Kidney tubule cell (primary cell): Measurements from ENCODE around the gene WDFY3.

ENCODE experiments used
- DNase-seq: peaks from one replicate; pipeline ENCODE4 v3.0.0-alpha.2; 2018; ENCODE audit warnings: low spot score

The WDFY3 gene

DNA sequence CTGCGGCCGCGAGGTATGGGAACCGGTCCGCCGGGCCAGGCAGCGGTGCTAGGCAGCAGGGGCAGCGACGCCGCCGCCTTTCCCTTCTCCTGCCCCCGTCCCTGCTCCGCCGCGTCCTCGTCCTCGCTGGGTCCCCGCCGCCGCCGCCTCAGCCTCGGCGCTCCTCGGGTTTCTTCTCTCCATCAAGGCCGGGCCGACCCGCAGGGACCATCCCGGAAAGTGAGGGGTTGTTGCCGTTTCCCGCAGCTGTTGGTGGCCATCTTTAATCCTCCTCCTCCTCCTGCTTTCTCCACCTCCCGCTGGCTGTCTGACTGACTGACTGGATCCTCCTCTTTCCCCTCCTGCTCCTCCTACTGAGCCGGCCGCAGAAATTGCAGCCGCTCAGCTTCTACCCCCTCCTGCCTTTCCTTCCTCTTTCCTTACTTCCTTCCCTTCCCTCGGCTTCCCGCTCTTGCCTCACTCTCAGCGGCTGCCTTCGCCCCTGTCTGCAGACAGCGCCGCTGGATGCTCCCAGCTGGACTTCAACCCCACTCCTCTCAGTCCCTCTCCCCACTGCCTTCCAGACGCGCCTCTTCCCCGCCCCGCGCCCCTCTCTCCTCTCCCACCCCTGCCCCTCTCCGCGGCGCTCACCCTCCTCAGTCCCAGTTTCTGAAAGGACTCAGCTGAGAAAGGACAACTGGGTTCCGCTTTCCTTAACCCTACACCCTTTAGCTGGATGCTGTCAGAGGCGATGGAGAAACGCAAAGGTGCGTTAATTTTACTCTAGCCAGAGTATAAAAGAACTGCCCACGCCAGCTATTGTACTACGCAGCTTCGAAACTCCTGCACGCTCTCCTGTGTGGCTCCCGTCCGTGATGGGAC, at the start of gene WDFY3:
WDFY3 (minus strand) TSS at position 309 of the 861 bp plus-strand sequence. CDS start 106,099 bp downstream, outside the sequence.
- peak; percentile 93 for DNase-seq

- DNase-seq = peak; percentile 84
Observed at GRCh38 chr4:85005865-85006377, 39.4 kb upstream of the WDFY3 start.

- no peak for DNase-seq
Observed at GRCh38 chr4:85000343-85000742, 33.9 kb upstream of the WDFY3 start.

GRCh38 chr4:84995386-84995785, 28.9 kb upstream of the WDFY3 start:
- DNase-seq = peak; percentile 9

- DNase-seq = no peak
Observed at GRCh38 chr4:84994280-84994679, 27.8 kb upstream of the WDFY3 start.

GRCh38 chr4:84985952-84986351, 19.5 kb upstream of the WDFY3 start:
- DNase-seq = peak; percentile 92

- DNase-seq = no peak
Observed at GRCh38 chr4:84977396-84977795, 10.9 kb upstream of the WDFY3 start.

GRCh38 chr4:84973856-84974255, 7.4 kb upstream of the WDFY3 start:
- DNase-seq = no peak

GRCh38 chr4:84971319-84971932, 4.9 kb upstream of the WDFY3 start:
- peak; percentile 58 for DNase-seq

DNA sequence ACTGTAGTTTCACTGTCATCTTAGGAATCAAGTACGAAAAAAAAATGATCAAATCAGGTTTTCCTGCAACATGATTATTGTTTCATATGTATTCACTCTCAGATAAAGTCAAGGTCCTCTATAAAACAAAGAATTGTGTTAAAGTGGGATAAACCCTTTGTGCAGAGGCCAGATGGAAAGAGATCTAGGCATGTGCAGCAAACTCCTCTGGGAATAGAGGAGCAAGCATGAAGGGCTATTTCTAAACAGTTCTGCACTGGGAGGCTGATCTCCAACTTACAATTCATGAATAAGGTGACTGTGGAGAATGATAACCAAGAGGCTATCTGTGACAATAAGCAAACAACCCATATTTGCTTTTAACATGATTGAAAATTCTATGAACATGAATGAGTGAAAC, 2.4 kb upstream of the WDFY3 start:
- DNase-seq = no peak

- DNase-seq = peak; percentile 44
Observed at GRCh38 chr4:84967243-84967690, 777 bp upstream of the WDFY3 start.

GRCh38 chr4:84965553-84966381, 723 bp downstream of the WDFY3 start:
- peak; percentile 55 for DNase-seq

DNA sequence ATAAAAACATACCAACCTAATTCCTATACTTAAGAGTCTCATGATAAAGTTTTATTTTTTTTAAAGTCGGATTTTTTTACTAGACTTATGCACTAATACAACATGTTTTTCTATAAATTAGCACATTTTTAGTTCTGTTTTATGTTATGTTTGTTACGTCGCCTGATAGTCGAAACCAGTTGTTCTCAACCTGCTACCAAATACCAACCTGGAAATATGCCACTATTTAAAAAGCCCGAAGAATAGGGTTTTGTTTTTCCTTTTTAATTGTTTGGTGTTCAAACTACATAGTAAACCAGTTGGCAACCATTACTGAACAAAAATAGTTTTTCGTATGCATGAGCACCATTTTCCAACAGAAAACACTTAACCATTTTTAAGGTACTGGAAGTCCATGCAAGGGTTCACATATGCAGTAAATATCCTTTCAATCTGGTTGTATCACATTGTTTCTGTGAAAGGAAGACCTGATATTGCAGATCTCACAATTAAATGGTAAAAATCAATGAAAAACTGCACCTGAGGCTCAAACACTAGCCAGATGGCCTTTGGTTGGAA, 1.4 kb downstream of the WDFY3 start:
- no peak for DNase-seq

DNA sequence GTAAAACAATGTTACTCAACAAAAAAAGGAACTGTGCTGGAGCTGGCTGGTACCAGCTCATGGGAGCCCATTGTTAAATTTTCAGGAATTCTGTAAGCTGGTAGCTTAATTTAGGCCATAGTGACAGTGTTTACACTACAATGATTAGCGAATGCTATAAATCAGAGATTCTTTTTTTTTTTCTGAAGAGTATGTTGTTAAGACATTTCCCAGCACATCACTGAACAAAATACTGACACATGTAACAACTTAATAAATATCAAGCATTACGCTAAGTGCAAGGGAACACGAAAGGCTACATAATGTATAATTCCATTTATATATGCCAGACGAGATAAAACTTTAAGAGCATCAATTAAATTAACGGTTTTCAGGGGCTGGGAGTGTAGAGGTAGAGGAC, 4.4 kb downstream of the WDFY3 start:
- no peak for DNase-seq

DNA sequence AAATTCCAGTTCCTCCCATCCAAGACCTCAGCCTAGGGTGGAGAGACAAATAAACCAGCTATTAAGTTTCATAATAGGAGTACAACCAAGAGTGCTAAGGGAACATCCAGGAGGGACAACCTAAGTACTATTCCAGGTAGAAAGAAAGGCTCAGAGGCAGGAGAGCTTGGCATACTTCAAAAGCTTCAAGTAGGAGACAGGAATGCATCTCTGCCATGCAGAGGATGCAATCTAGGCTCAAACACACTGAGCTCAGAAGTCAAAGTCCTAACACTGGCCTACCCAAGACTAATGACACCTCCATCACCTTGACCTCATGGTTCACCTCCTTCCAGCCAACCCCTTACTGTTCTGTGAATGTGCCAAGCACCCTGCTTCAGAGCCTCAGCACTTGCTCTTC, 8.1 kb downstream of the WDFY3 start:
- peak; percentile 59 for DNase-seq

- peak; percentile 91 for DNase-seq
Observed at GRCh38 chr4:84957514-84958420, 8.7 kb downstream of the WDFY3 start.

DNA sequence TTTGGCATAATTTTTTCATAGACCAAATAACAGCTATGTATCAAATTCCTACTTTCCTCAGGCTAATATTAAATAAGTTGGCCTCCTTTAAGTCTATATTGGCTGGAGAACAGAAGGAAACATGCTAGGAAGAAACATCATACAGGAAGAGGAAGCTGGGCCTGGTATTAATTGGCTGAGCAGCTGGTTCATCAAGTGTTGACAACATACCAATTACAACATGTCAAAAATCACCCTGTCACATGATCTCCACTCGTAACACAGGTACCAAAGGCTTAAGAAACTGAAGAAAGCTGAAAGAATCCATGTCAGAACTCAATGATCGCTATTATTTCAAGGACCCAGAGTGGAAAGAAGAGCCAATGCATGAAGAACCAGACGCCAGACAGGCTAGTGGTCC, 10.5 kb downstream of the WDFY3 start:
- DNase-seq = peak; percentile 36

- peak; percentile 34 for DNase-seq
Observed at GRCh38 chr4:84954982-84955567, 11.4 kb downstream of the WDFY3 start.

- DNase-seq = peak; percentile 65
Observed at GRCh38 chr4:84952776-84953175, 13.7 kb downstream of the WDFY3 start.

DNA sequence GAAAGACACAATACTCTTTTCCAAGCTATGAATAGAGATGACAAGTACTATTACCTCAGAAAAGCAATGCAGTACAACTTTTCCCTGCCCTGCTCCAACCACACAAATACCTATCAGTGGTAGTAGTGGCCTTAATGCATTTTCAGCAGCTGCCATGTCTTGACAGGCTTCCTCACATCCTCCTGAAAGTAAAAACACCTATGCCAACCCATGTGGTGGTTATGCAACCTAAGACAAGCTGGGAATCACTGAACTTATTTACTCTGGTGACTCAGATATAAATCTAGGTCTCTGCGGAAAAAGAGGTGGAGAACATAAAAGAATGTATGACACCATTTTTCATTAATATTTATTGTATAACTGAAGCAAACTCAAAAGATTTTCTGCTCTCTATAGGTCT, 14.5 kb downstream of the WDFY3 start:
- DNase-seq = peak; percentile 94
